HEK293 (cell line): Measurements from ENCODE around the gene CTXN2.

Experiments used
- CTCF ChIA-PET: fragments of 350-600 bp; formaldehyde crosslinking; extraction: SDS; loops from one replicate; lab custom pipeline; 2021; ENCODE audit warnings: antibody characterized with exemption; lab: Yijun Ruan, JAX
- POLR2A ChIA-PET: fragments of 300-600 bp; formaldehyde crosslinking; extraction: SDS; loops from one replicate; lab custom pipeline; 2020; ENCODE audit warnings: antibody characterized with exemption, inconsistent platforms; lab: Yijun Ruan, JAX
- H3K27ac ChIP-seq: fragments of 200-500 bp; sonication (Bioruptor generic); 2 replicates; pipeline ENCODE4 v1.5.1; 2014; ENCODE audit warnings: low read depth, low read length, control low read depth, inconsistent platforms; ENCODE audit errors: extremely low read depth
- H3K36me3 ChIP-seq, 2 experiments: fragments of 200-500 bp in 1 of 2; sonication (Bioruptor generic) in 1 of 2; 1 replicate in 1 of 2; 2 replicates in 1 of 2; pipeline ENCODE4 v1.5.1; 2014 to 2017; ENCODE audit warnings: inconsistent platforms in 2 of 2, low read length in 2 of 2; ENCODE audit not compliant: control insufficient read depth in 2 of 2, insufficient read depth in 1 of 2
- H3K4me1 ChIP-seq: fragments of 200-500 bp; sonication (Bioruptor generic); 2 replicates; pipeline ENCODE4 v1.5.1; 2014; ENCODE audit warnings: mild to moderate bottlenecking, low read length, inconsistent platforms; ENCODE audit not compliant: control insufficient read depth, insufficient read depth
- H3K4me3 ChIP-seq: 2 replicates; pipeline ENCODE4 v1.5.1; 2011; ENCODE audit warnings: low read depth, mild to moderate bottlenecking, control low read depth, low read length, moderate library complexity
- H3K9me3 ChIP-seq: fragments of 200-500 bp; sonication (Bioruptor generic); 2 replicates; pipeline ENCODE4 v1.5.1; 2014; ENCODE audit warnings: low read depth, low read length, inconsistent platforms; ENCODE audit not compliant: control insufficient read depth, insufficient read depth
- GLI4 ChIP-seq: fragments of 450-650 bp; formaldehyde crosslinking; IDR thresholded peaks from 2 replicates; pipeline ENCODE4 v1.5.1; 2016; ENCODE audit warnings: missing biosample characterization, missing genetic modification characterization
- KLF1 ChIP-seq: fragments of 450-650 bp; formaldehyde crosslinking; IDR thresholded peaks from 2 replicates; pipeline ENCODE4 v1.5.1; 2016; ENCODE audit warnings: missing biosample characterization, missing genetic modification characterization
- KLF16 ChIP-seq: fragments of 450-650 bp; formaldehyde crosslinking; IDR thresholded peaks from 2 replicates; pipeline ENCODE4 v1.5.1; 2017; ENCODE audit warnings: missing biosample characterization, missing genetic modification characterization
- PRDM4 ChIP-seq: fragments of 450-650 bp; formaldehyde crosslinking; IDR thresholded peaks from 2 replicates; pipeline ENCODE4 v1.5.1; 2017; ENCODE audit warnings: missing biosample characterization, missing genetic modification characterization
- SALL2 ChIP-seq: fragments of 450-650 bp; formaldehyde crosslinking; IDR thresholded peaks from 2 replicates; pipeline ENCODE4 v1.5.0; 2017; ENCODE audit warnings: missing biosample characterization, mild to moderate bottlenecking, missing genetic modification characterization, borderline replicate concordance
- SCRT1 ChIP-seq: fragments of 450-650 bp; formaldehyde crosslinking; IDR thresholded peaks from 2 replicates; pipeline ENCODE4 v1.5.1; 2016; ENCODE audit warnings: missing biosample characterization, missing genetic modification characterization, borderline replicate concordance
- TCF7L2 ChIP-seq: IDR thresholded peaks from 2 replicates; pipeline ENCODE4 v1.6.1; 2011; ENCODE audit warnings: low read depth, mild to moderate bottlenecking, inconsistent platforms, low read length, moderate library complexity, borderline replicate concordance
- ZBTB48 ChIP-seq: fragments of 450-650 bp; formaldehyde crosslinking; IDR thresholded peaks from 2 replicates; pipeline ENCODE4 v1.5.1; 2016; ENCODE audit warnings: missing biosample characterization, missing genetic modification characterization
- ZFP37 ChIP-seq: fragments of 450-650 bp; formaldehyde crosslinking; IDR thresholded peaks from 2 replicates; pipeline ENCODE4 v1.5.1; 2016; ENCODE audit warnings: missing biosample characterization, missing genetic modification characterization
- ZFP69B ChIP-seq: fragments of 450-650 bp; formaldehyde crosslinking; IDR thresholded peaks from 2 replicates; pipeline ENCODE4 v1.5.1; 2016; ENCODE audit warnings: missing biosample characterization, missing genetic modification characterization
- ZNF114 ChIP-seq: fragments of 450-650 bp; formaldehyde crosslinking; IDR thresholded peaks from 2 replicates; pipeline ENCODE4 v1.5.0; 2017; ENCODE audit warnings: missing biosample characterization, missing genetic modification characterization
- ZNF19 ChIP-seq: fragments of 450-650 bp; formaldehyde crosslinking; IDR thresholded peaks from 2 replicates; pipeline ENCODE4; 2016; ENCODE audit warnings: missing biosample characterization, missing genetic modification characterization, low read depth
- ZNF214 ChIP-seq: fragments of 450-650 bp; formaldehyde crosslinking; IDR thresholded peaks from 2 replicates; pipeline ENCODE4 v1.5.1; 2017; ENCODE audit warnings: missing biosample characterization, mild to moderate bottlenecking, missing genetic modification characterization, borderline replicate concordance
- ZNF221 ChIP-seq: fragments of 450-650 bp; formaldehyde crosslinking; IDR thresholded peaks from 2 replicates; pipeline ENCODE4 v1.5.1; 2017; ENCODE audit warnings: missing biosample characterization, missing genetic modification characterization, borderline replicate concordance
- ZNF223 ChIP-seq: fragments of 450-650 bp; formaldehyde crosslinking; IDR thresholded peaks from 2 replicates; pipeline ENCODE4 v1.5.1; 2016; ENCODE audit warnings: missing biosample characterization, missing genetic modification characterization
- ZNF350 ChIP-seq: fragments of 450-650 bp; formaldehyde crosslinking; IDR thresholded peaks from 2 replicates; pipeline ENCODE4 v1.5.0; 2017; ENCODE audit warnings: missing biosample characterization, mild to moderate bottlenecking, missing genetic modification characterization
- ZNF366 ChIP-seq: fragments of 450-650 bp; formaldehyde crosslinking; conservative IDR thresholded peaks from 2 replicates; pipeline ENCODE4 v1.5.1; 2016; ENCODE audit warnings: missing biosample characterization, missing genetic modification characterization
- ZNF514 ChIP-seq: fragments of 450-650 bp; formaldehyde crosslinking; IDR thresholded peaks from 2 replicates; pipeline ENCODE4 v1.5.1; 2016; ENCODE audit warnings: missing biosample characterization, missing genetic modification characterization
- ZNF521 ChIP-seq: fragments of 450-650 bp; formaldehyde crosslinking; IDR thresholded peaks from 2 replicates; pipeline ENCODE4 v1.5.1; 2017; ENCODE audit warnings: missing biosample characterization, mild to moderate bottlenecking, missing genetic modification characterization
- ZNF544 ChIP-seq: fragments of 450-650 bp; formaldehyde crosslinking; IDR thresholded peaks from 2 replicates; pipeline ENCODE4 v1.5.0; 2017; ENCODE audit warnings: missing biosample characterization, missing genetic modification characterization
- ZNF658 ChIP-seq: fragments of 450-650 bp; formaldehyde crosslinking; IDR thresholded peaks from 2 replicates; pipeline ENCODE4; 2016; ENCODE audit warnings: missing biosample characterization, missing genetic modification characterization
- ZNF777 ChIP-seq: fragments of 450-650 bp; formaldehyde crosslinking; IDR thresholded peaks from 2 replicates; pipeline ENCODE4 v1.5.1; 2017; ENCODE audit warnings: missing biosample characterization, missing genetic modification characterization, borderline replicate concordance
- ZNF843 ChIP-seq: fragments of 450-650 bp; formaldehyde crosslinking; IDR thresholded peaks from 2 replicates; pipeline ENCODE4 v1.5.1; 2016; ENCODE audit warnings: missing biosample characterization, missing genetic modification characterization
- ZSCAN30 ChIP-seq: fragments of 450-650 bp; IDR thresholded peaks from 2 replicates; pipeline ENCODE4 v1.5.1; 2018; ENCODE audit warnings: missing biosample characterization, mild to moderate bottlenecking, missing genetic modification characterization, moderate library complexity
- TF ChIP-seq, protein P1 (sequence below): fragments of 450-650 bp; formaldehyde crosslinking; IDR thresholded peaks from 2 replicates; pipeline ENCODE4 v1.5.1; 2016; ENCODE audit warnings: missing biosample characterization, missing genetic modification characterization
- TF ChIP-seq, protein P2 (sequence below): fragments of 450-650 bp; formaldehyde crosslinking; IDR thresholded peaks from 2 replicates; pipeline ENCODE4 v1.5.1; 2016; ENCODE audit warnings: missing biosample characterization, missing genetic modification characterization, low read depth

Gene CTXN2

GRCh38 chr15:48170981-48171380, 20.5 kb upstream of the CTXN2 start:
- ChIA-PET CTCF (no interaction called here), POLR2A (no interaction called here)
- no peaks in the 10 kb centered on the region; the same call in 1 of the 2 replicates for H3K9me3 ChIP-seq
- H3K4me1 ChIP-seq = no peaks in the 10 kb centered on the region
- H3K27ac ChIP-seq = no peak overlapping the region
- H3K36me3 ChIP-seq = peaks cover 0 to 17% of the 10 kb centered on the region in 2 experiments; a peak in 2 of 3 replicates
- H3K4me3 ChIP-seq = no peak overlapping the region
- TF ChIP-seq ZFP69B (tag by site-specific recombination) (no peak), ZNF777 (no peak), ZSCAN30 (tag by site-specific recombination) (no peak), ZNF221 (tag by site-specific recombination) (no peak), ZNF114 (tag by site-specific recombination) (no peak), ZNF514 (tag by site-specific recombination) (no peak), ZNF366 (tag by site-specific recombination) (no peak), PRDM4 (tag by site-specific recombination) (no peak), KLF1 (no peak)

DNA sequence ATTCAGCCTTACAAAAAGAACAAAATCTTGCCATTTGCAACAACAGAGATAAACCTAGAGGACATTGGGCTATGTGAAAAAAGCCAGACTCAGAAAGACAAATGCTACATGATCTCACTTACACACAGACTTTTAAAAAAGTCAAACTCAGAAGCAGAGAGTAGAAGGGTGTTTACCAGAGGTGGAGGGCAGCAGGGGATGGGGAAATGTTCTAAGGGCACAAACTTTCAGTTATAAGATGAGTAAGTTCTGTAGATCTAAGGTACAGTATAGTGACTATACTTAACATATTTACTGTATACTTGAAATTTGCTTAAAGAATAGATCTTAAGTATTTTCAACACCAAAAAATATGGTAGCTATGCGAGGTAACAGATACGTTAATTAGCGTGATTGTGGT, 16.3 kb upstream of the CTXN2 start:
- Histone ChIP-seq H3K9me3 (no peaks in the 10 kb centered on the region; the same call in 1 of the 2 replicates), H3K4me3 (no peak overlapping the region), H3K27ac (no peak overlapping the region), H3K4me1 (no peaks in the 10 kb centered on the region), H3K36me3 (no peaks in the 10 kb centered on the region)
- ChIA-PET POLR2A (no interaction called here), CTCF (no interaction called here)
- TF ChIP-seq KLF16 = no peak
- no peak for TF ChIP-seq GLI4 (tag by site-specific recombination)
- TF ChIP-seq ZNF214 (tag by site-specific recombination) = no peak
- TF ChIP-seq ZNF350 (tag by site-specific recombination) = no peak
- TF ChIP-seq, protein P1, sequence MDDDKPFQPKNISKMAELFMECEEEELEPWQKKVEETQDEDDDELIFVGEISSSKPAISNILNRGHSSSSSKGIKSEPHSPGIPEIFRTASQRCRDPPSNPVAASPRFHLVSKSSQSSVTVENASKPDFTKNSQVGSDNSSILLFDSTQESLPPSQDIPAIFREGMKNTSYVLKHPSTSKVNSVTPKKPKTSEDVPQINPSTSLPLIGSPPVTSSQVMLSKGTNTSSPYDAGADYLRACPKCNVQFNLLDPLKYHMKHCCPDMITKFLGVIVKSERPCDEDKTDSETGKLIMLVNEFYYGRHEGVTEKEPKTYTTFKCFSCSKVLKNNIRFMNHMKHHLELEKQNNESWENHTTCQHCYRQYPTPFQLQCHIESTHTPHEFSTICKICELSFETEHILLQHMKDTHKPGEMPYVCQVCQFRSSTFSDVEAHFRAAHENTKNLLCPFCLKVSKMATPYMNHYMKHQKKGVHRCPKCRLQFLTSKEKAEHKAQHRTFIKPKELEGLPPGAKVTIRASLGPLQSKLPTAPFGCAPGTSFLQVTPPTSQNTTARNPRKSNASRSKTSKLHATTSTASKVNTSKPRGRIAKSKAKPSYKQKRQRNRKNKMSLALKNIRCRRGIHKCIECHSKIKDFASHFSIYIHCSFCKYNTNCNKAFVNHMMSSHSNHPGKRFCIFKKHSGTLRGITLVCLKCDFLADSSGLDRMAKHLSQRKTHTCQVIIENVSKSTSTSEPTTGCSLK (tag by site-specific recombination) = no peak
- no peak for TF ChIP-seq ZNF223
- TF ChIP-seq ZSCAN30 (tag by site-specific recombination) = no peak
- no peak for TF ChIP-seq ZFP37
- no peak for TF ChIP-seq ZNF521 (tag by site-specific recombination)
- TF ChIP-seq ZNF544 (tag by site-specific recombination) = no peak
- no peak for TF ChIP-seq SCRT1 (tag by site-specific recombination)
- no peak for TF ChIP-seq PRDM4 (tag by site-specific recombination)
- TF ChIP-seq TCF7L2 = no peak
- no peak for TF ChIP-seq ZNF19 (tag by site-specific recombination)
- TF ChIP-seq, protein P2, sequence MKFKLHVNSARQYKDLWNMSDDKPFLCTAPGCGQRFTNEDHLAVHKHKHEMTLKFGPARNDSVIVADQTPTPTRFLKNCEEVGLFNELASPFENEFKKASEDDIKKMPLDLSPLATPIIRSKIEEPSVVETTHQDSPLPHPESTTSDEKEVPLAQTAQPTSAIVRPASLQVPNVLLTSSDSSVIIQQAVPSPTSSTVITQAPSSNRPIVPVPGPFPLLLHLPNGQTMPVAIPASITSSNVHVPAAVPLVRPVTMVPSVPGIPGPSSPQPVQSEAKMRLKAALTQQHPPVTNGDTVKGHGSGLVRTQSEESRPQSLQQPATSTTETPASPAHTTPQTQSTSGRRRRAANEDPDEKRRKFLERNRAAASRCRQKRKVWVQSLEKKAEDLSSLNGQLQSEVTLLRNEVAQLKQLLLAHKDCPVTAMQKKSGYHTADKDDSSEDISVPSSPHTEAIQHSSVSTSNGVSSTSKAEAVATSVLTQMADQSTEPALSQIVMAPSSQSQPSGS = no peak
- no peak for TF ChIP-seq ZNF658
- TF ChIP-seq SALL2 (tag by site-specific recombination) = no peak
- TF ChIP-seq ZNF843 = no peak
- TF ChIP-seq ZBTB48 (tag by site-specific recombination) = no peak
